HL-60/S4 treated with retinoic acid at 250 ng/mL for 4 days and 3 days (cell line): ENCODE measurements around the gene PHLDA3.

Experiments
- in situ Hi-C: fragments of 300-500 bp; cut with MboI; formaldehyde crosslinking; loops from 2 replicates; pipeline ENCODE4 v1.7.0; 2022; ENCODE audit warnings: low sequenced_read_pairs

Gene PHLDA3

GRCh38 chr1:201466492-201466891 is 2.5 kb downstream of the PHLDA3 start:
- in situ Hi-C loops: no loop called here

- in situ Hi-C loops: no loop called here
Measured at GRCh38 chr1:201465698-201466290, 3.2 kb downstream of the PHLDA3 start.

- in situ Hi-C loops: no loop called here
Measured at GRCh38 chr1:201463071-201463552, 5.9 kb downstream of the PHLDA3 start.

GRCh38 chr1:201461645-201462441 is 7.1 kb downstream of the PHLDA3 start:
- in situ Hi-C loops: no loop called here

GRCh38 chr1:201460814-201461644 is 8.0 kb downstream of the PHLDA3 start:
- in situ Hi-C loops: no loop called here

GRCh38 chr1:201459775-201460174 is 9.2 kb downstream of the PHLDA3 start:
- in situ Hi-C loops: no loop called here

GRCh38 chr1:201459052-201459451 is 9.9 kb downstream of the PHLDA3 start:
- in situ Hi-C loops: no loop called here

- in situ Hi-C loops: no loop called here
Measured at GRCh38 chr1:201457508-201457960, 11.5 kb downstream of the PHLDA3 start.

- in situ Hi-C loops: no loop called here
Measured at GRCh38 chr1:201456499-201457309, 12.3 kb downstream of the PHLDA3 start.

GRCh38 chr1:201455098-201455497 is 13.9 kb downstream of the PHLDA3 start:
- in situ Hi-C loops: no loop called here

GRCh38 chr1:201454608-201455007 is 14.4 kb downstream of the PHLDA3 start:
- in situ Hi-C loops: no loop called here

- in situ Hi-C loops: no loop called here
Measured at GRCh38 chr1:201452866-201453265, 16.1 kb downstream of the PHLDA3 start.

GRCh38 chr1:201450721-201451291 is 18.2 kb downstream of the PHLDA3 start:
- in situ Hi-C loops: no loop called here

- in situ Hi-C loops: no loop called here
Measured at GRCh38 chr1:201448990-201449389, 20.0 kb downstream of the PHLDA3 start.

GRCh38 chr1:201447903-201448871 is 20.8 kb downstream of the PHLDA3 start:
- in situ Hi-C loops: no loop called here

GRCh38 chr1:201445310-201445709 is 23.7 kb downstream of the PHLDA3 start:
- in situ Hi-C loops: no loop called here

GRCh38 chr1:201444792-201445191 is 24.2 kb downstream of the PHLDA3 start:
- in situ Hi-C loops: no loop called here

- in situ Hi-C loops: no loop called here
Measured at GRCh38 chr1:201443747-201444146, 25.2 kb downstream of the PHLDA3 start.

GRCh38 chr1:201436969-201437368 is 32.0 kb downstream of the PHLDA3 start:
- in situ Hi-C loops: no loop called here
